ENCODE results near the gene SULT1A1. TPM values are rescaled to one million over a fixed set of nuclear protein-coding genes. Genes with fewer than 3 reads are reported as not detected.
"Not testable (repeated sequence)": the region's sequence is repeated elsewhere in the genome, so short reads cannot be mapped to it uniquely, and the experiment has no call there.

Gene SULT1A1
- total and polyA plus RNA-seq, 2 of the 8 experiments (the other 6 are each of a cell fraction or from before 2014, with no cell fraction given) = 2.1 to 4.0 TPM

DNA sequence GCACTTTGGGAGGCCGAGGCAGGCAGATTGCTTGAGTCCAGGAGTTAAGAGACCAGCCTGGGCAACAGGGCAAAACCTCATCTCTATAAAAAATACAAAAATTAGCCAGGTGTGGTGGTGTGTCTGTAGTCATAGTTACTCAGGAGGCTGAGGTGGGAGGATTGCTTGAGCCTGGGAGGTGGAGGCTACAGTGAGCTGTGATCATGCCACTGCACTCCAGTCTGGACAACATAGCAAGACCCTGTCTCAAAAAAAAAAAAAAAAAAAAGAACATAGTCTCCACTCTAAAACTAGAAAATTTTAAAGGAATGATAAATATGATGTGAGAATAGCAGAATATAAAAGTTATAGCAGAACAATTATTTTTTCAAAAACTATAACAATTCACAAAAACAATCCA, 10.5 kb upstream of the SULT1A1 start:
- DNase-seq (ENCODE audit: low read depth in 1 of 2, low spot score in 2 of 2); H3K14ac ChIP-seq (ENCODE audit: insufficient read length); H4K20me1 ChIP-seq (replicated peaks in 1 of 2; ENCODE audit: control insufficient read depth in 1 of 2, insufficient read depth in 2 of 2, low read length in 2 of 2); H3K4me2 ChIP-seq (ENCODE audit: insufficient read depth in 1 of 2, low read depth in 2 of 2, low read length in 2 of 2); H3K18ac ChIP-seq (ENCODE audit: extremely low read depth, low read length); H3K9me3 ChIP-seq (ENCODE audit: insufficient read depth in 2 of 2, low read depth in 1 of 2, low read length in 1 of 2); H3K4ac ChIP-seq (replicated peaks; ENCODE audit: insufficient read length, low read depth, low read length); H3K23me2 ChIP-seq (ENCODE audit: low read depth, low read length); H3K23ac ChIP-seq (ENCODE audit: insufficient read length); H2BK20ac ChIP-seq (ENCODE audit: low read length); FAIRE-seq; POLR2A ChIA-PET (ENCODE audit: partially characterized antibody); CTCF ChIA-PET (ENCODE audit: partially characterized antibody); H2BK120ac ChIP-seq (replicated peaks; ENCODE audit: low read depth, low read length); H4K5ac ChIP-seq (ENCODE audit: insufficient read length, low read depth, low read length); H3K27ac ChIP-seq (ENCODE audit: low read depth, low read length); H3K36me3 ChIP-seq (ENCODE audit: control insufficient read depth in 2 of 4, insufficient read depth in 4 of 4, low read length in 3 of 4); H3K9ac ChIP-seq (replicated peaks in 1 of 4; ENCODE audit: extremely low read depth in 1 of 4, low read depth in 3 of 4, low read length in 3 of 4); H3K4me3 ChIP-seq (ENCODE audit: extremely low read depth in 1 of 4, insufficient read depth in 2 of 4, low read depth in 3 of 4, low read length in 4 of 4); H3K79me1 ChIP-seq (ENCODE audit: low read depth, low read length); H3K79me2 ChIP-seq (ENCODE audit: control insufficient read depth in 1 of 2, insufficient read depth in 2 of 2, low read length in 2 of 2); H3K56ac ChIP-seq (replicated peaks; ENCODE audit: insufficient read length, low read depth, low read length); H4K8ac ChIP-seq (ENCODE audit: extremely low read depth, insufficient read depth, low read length); H3K27me3 ChIP-seq (replicated peaks in 1 of 4; ENCODE audit: control insufficient read depth in 3 of 4, extremely low read depth in 1 of 4, insufficient read depth in 3 of 4, low read length in 3 of 4); H2BK15ac ChIP-seq (ENCODE audit: low read length); H3K4me1 ChIP-seq (replicated peaks in 1 of 4; ENCODE audit: control insufficient read depth in 3 of 4, insufficient read depth in 4 of 4, low read length in 3 of 4); H2AFZ ChIP-seq (ENCODE audit: low read length); H2BK5ac ChIP-seq (ENCODE audit: low read depth, low read length); H4K91ac ChIP-seq (replicated peaks; ENCODE audit: insufficient read length, low read length); H2BK12ac ChIP-seq (ENCODE audit: low read depth, low read length); H2AK5ac ChIP-seq (ENCODE audit: low read depth, low read length): not testable (repeated sequence)
- 79% methylated on average over 1 of the region's 1 CpG; no CpG with 5 or more reads in 1 of the 2 experiments for WGBS, 2 experiments (ENCODE audit: extremely low coverage in 1 of 2, insufficient coverage in 1 of 2, insufficient read length in 1 of 2, insufficient replicate concordance in 2 of 2, low coverage in 1 of 2, low lambda C conversion rate in 2 of 2, missing lambda C conversion rate in 1 of 2)

All from H1 (cell line).